NCI-H2227 (cell line): Measurements from ENCODE around the gene GNAI2.

Experiments used
- DNase-seq: peaks from one replicate; lab custom pipeline; 2025; ENCODE audit not compliant: unreplicated experiment; lab: John Stamatoyannopoulos, UW

The GNAI2 gene

GRCh38 chr3:50295553-50296431 is 59.8 kb downstream of the GNAI2 start:
- DNase-seq: no peak

- DNase-seq: no peak
These were observed 60.8 kb downstream of the GNAI2 start for GRCh38 chr3:50296721-50297383.

GRCh38 chr3:50297384-50297775 is 61.4 kb downstream of the GNAI2 start:
- no peak for DNase-seq

GRCh38 chr3:50297896-50298725 is 62.1 kb downstream of the GNAI2 start:
- no peak for DNase-seq

- peak; percentile 97 for DNase-seq
These were observed 63.0 kb downstream of the GNAI2 start, which contains the start of the genes HYAL3 and NAA80 for GRCh38 chr3:50298836-50299637. TSS of gene HYAL3 (minus strand) at chr3:50299405. CDS start at chr3:50295602, 3,803 bp downstream. TSS of gene NAA80 (minus strand) at chr3:50299405. CDS start at chr3:50297463, 1,942 bp downstream.

- DNase-seq: no peak
These were observed 63.6 kb downstream of the GNAI2 start for GRCh38 chr3:50299638-50299928.

GRCh38 chr3:50299929-50300680 is 64.1 kb downstream of the GNAI2 start:
- DNase-seq: no peak

GRCh38 chr3:50300681-50301254 is 64.8 kb downstream of the GNAI2 start:
- no peak for DNase-seq

- no peak for DNase-seq
These were observed 66.3 kb downstream of the GNAI2 start for GRCh38 chr3:50302095-50303012.

- DNase-seq: no peak
These were observed 67.2 kb downstream of the GNAI2 start, which contains the start of gene HYAL1 for GRCh38 chr3:50303013-50303815. TSS of gene HYAL1 (minus strand) at chr3:50303574. CDS start at chr3:50302956, 618 bp downstream.

GRCh38 chr3:50304601-50305000 is 68.6 kb downstream of the GNAI2 start:
- no peak for DNase-seq
